HL-60 (cell line): ENCODE results near the gene P2RX5.

ENCODE experiments used
- POLR2AphosphoS5 ChIP-seq: IDR thresholded peaks from 2 replicates; pipeline ENCODE4 v1.6.1; 2012; ENCODE audit warnings: low read depth
- SPI1 ChIP-seq: IDR thresholded peaks from 2 replicates; pipeline ENCODE4 v1.6.1; 2012; ENCODE audit warnings: low read depth, mild to moderate bottlenecking, borderline replicate concordance
- TF ChIP-seq, protein P1 (sequence below): IDR thresholded peaks from one replicate; pipeline ENCODE4 v1.5.1; 2011; ENCODE audit warnings: low read length, control low read depth, inconsistent platforms; ENCODE audit not compliant: insufficient read depth

DNA sequence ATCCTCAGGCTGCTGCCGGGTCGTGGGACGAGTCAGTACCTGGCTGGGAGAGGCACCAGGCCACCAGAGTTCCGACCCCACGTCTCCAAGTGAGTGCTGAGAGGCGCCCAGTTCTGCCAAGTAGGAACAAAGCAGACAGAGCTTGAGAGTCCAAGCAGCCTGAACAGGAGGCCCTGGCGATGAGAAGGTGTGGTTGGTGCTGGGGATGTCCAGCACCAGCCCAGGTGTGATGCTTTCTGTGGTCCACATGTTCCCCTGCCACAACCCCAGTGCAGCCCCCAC lies 38.4 kb downstream of the P2RX5 start:
- TF ChIP-seq, protein P1, sequence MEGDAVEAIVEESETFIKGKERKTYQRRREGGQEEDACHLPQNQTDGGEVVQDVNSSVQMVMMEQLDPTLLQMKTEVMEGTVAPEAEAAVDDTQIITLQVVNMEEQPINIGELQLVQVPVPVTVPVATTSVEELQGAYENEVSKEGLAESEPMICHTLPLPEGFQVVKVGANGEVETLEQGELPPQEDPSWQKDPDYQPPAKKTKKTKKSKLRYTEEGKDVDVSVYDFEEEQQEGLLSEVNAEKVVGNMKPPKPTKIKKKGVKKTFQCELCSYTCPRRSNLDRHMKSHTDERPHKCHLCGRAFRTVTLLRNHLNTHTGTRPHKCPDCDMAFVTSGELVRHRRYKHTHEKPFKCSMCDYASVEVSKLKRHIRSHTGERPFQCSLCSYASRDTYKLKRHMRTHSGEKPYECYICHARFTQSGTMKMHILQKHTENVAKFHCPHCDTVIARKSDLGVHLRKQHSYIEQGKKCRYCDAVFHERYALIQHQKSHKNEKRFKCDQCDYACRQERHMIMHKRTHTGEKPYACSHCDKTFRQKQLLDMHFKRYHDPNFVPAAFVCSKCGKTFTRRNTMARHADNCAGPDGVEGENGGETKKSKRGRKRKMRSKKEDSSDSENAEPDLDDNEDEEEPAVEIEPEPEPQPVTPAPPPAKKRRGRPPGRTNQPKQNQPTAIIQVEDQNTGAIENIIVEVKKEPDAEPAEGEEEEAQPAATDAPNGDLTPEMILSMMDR = no peak
- TF ChIP-seq POLR2AphosphoS5 (no peak), SPI1 (no peak)
